Neutrophil (primary cell): ENCODE results near the gene LIFR.
"Not testable (repeated sequence)": the region's sequence is repeated elsewhere in the genome, so short reads cannot be mapped to it uniquely, and the experiment has no call there.

Source experiments
- H3K27ac ChIP-seq: fragments of 200-600 bp; sonication (generic); 2 replicates; pipeline ENCODE4 v1.5.1; 2016; ENCODE audit warnings: mild to moderate bottlenecking, moderate library complexity
- H3K27me3 ChIP-seq: fragments of 200-600 bp; sonication (generic); 2 replicates; pipeline ENCODE4 v1.6.0; 2016; ENCODE audit warnings: mild to moderate bottlenecking
- H3K36me3 ChIP-seq: fragments of 200-600 bp; sonication (generic); 2 replicates; pipeline ENCODE4 v1.5.1; 2017
- H3K4me1 ChIP-seq, 2 experiments: fragments of 200-600 bp in 1 of 2; sonication (generic) in 1 of 2; 1 replicate in 1 of 2; 2 replicates in 1 of 2; pipeline versions ENCODE4 v1.5.1 to v1.6.1; 2013 to 2016; ENCODE audit warnings: low read depth in 1 of 2, low read length in 1 of 2, mild to moderate bottlenecking in 1 of 2, moderate library complexity in 1 of 2; ENCODE audit not compliant: control insufficient read depth in 1 of 2, insufficient read depth in 1 of 2
- H3K4me3 ChIP-seq, 2 experiments: fragments of 200-600 bp in 1 of 2; sonication (generic) in 1 of 2; 1 replicate in 1 of 2; 2 replicates in 1 of 2; pipeline ENCODE4 v1.5.1; 2013 to 2016; ENCODE audit warnings: low read depth in 1 of 2, low read length in 1 of 2, mild to moderate bottlenecking in 1 of 2, moderate library complexity in 1 of 2
- H3K9me3 ChIP-seq: fragments of 200-600 bp; sonication (generic); 2 replicates; pipeline ENCODE4 v1.5.1; 2016
- TF ChIP-seq, protein P1 (sequence below): fragments of 200-600 bp; sonication (generic); IDR thresholded peaks from 2 replicates; pipeline ENCODE4 v1.5.1; 2016; ENCODE audit warnings: antibody characterized with exemption

Gene LIFR

DNA sequence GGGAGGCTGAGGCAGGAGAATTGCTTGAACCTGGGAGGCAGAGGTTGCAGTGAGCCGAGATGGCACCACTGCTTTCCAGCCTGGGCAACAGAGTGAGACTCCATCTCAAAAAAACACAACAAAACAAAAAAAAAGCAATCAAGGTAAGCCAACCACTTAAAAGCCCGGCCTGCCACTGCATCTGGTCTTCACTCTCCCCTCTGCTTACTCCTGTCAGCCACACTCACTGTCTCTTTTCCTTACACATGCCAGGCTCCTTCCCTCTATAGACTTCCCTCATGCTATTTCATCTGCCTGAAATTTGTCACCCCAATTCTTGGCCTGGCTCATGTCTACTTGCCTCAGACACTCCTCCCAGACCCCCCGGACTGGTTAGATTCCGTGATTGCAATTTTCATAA, 17.6 kb upstream of the LIFR start:
- Histone ChIP-seq H3K4me3 (no peak overlapping the region), H3K27me3 (peaks cover 3% of the 10 kb centered on the region), H3K9me3 (no peaks in the 10 kb centered on the region), H3K4me1 (no peaks in the 10 kb centered on the region), H3K36me3 (no peaks in the 10 kb centered on the region), H3K27ac (no peak overlapping the region)
- TF ChIP-seq, protein P1, sequence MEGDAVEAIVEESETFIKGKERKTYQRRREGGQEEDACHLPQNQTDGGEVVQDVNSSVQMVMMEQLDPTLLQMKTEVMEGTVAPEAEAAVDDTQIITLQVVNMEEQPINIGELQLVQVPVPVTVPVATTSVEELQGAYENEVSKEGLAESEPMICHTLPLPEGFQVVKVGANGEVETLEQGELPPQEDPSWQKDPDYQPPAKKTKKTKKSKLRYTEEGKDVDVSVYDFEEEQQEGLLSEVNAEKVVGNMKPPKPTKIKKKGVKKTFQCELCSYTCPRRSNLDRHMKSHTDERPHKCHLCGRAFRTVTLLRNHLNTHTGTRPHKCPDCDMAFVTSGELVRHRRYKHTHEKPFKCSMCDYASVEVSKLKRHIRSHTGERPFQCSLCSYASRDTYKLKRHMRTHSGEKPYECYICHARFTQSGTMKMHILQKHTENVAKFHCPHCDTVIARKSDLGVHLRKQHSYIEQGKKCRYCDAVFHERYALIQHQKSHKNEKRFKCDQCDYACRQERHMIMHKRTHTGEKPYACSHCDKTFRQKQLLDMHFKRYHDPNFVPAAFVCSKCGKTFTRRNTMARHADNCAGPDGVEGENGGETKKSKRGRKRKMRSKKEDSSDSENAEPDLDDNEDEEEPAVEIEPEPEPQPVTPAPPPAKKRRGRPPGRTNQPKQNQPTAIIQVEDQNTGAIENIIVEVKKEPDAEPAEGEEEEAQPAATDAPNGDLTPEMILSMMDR, result no peak

DNA sequence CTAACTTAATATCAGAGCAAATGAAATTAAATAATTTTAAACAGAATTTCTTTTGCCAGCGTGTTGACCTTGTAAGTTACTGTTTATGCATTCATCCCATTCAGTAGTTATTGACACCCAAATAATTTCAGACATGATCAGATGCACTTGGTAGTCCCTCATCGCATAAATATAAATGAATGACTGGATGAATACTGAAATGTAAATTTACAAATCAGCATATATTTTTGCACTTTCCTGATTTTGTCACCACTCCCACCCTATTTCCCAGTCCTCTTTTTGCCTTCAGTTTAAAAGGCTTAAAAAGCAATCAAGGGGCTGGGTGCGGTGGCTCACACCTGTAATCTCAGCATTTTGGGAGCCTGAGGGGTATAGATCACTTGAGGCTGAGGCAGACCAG, 17.1 kb upstream of the LIFR start:
- Histone ChIP-seq H3K9me3 (no peaks in the 10 kb centered on the region), H3K4me1 (no peaks in the 10 kb centered on the region), H3K36me3 (no peaks in the 10 kb centered on the region), H3K4me3 (no peak overlapping the region), H3K27ac (no peak overlapping the region), H3K27me3 (peaks cover 3% of the 10 kb centered on the region)
- TF ChIP-seq, protein P1, result no peak

DNA sequence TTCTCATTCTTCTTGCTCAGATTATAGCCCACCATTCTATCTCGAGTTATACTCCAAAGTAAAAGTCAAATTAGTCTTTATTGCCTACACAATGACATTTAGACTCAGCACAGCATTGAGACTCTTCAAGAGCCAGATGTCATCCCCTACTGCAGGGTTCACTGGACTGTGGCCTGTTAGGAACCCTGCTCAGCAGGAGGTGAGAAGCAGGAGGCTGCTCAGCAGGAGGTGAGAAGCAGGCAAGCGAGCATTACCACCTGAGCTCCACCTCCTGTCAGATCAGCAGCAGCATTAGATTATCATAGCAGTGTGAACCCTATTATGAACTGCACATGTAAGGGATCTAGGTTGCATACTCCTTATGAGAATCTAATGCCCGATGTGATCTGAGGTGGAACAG, 12.7 kb upstream of the LIFR start:
- Histone ChIP-seq H3K27ac (no peak overlapping the region), H3K36me3 (no peaks in the 10 kb centered on the region), H3K9me3 (no peaks in the 10 kb centered on the region), H3K4me3 (no peak overlapping the region), H3K27me3 (no peaks in the 10 kb centered on the region), H3K4me1 (no peaks in the 10 kb centered on the region)
- TF ChIP-seq, protein P1, result no peak

DNA sequence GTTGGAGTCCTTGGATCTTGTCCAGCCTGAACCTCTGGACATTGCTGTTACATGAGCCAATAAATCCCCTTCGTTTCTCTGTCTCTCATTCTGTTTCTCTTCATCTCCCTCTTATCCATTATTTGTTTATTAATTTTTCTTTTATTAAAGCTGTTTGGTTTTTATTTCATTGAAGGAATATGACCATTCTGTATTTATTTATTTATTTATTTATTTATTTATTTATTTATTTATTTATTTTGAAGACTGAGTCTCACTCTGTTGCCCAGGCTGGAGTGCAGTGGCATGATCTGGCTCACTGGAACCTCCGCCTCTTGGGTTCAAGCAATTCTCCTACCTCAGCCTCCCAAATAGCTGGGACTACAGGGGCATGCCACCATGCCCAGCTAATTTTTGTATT, 10.9 kb upstream of the LIFR start:
- H3K27ac ChIP-seq, H3K36me3 ChIP-seq, H3K4me1 ChIP-seq, H3K9me3 ChIP-seq, H3K4me3 ChIP-seq: not testable (repeated sequence)
- peaks cover 10% of the 10 kb centered on the region for H3K27me3 ChIP-seq

DNA sequence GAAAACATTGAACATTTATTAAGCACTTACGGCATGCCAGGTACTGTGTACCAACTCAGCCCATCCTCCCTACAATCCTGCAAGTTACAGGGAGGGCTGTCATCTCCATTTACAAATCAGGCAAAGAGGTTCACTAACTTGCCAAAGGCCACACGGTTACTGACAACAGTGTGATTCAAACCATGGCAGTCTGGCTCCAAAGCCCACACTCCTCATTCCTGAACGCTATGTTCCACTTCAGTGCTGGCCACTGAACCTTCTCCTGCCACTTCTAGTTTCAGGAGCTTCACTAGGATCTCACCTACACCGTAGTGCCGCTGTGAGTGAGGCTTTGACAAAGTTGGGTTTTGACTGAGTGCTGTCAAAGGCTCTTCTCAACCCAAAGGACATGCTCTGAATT, 7.2 kb upstream of the LIFR start:
- no peak overlapping the region for H3K4me3 ChIP-seq
- H3K36me3 ChIP-seq, result no peaks in the 10 kb centered on the region
- no peak overlapping the region for H3K27ac ChIP-seq
- peaks cover 44% of the 10 kb centered on the region for H3K27me3 ChIP-seq
- TF ChIP-seq, protein P1, result no peak
- H3K4me1 ChIP-seq, result no peaks in the 10 kb centered on the region
- no peaks in the 10 kb centered on the region for H3K9me3 ChIP-seq

DNA sequence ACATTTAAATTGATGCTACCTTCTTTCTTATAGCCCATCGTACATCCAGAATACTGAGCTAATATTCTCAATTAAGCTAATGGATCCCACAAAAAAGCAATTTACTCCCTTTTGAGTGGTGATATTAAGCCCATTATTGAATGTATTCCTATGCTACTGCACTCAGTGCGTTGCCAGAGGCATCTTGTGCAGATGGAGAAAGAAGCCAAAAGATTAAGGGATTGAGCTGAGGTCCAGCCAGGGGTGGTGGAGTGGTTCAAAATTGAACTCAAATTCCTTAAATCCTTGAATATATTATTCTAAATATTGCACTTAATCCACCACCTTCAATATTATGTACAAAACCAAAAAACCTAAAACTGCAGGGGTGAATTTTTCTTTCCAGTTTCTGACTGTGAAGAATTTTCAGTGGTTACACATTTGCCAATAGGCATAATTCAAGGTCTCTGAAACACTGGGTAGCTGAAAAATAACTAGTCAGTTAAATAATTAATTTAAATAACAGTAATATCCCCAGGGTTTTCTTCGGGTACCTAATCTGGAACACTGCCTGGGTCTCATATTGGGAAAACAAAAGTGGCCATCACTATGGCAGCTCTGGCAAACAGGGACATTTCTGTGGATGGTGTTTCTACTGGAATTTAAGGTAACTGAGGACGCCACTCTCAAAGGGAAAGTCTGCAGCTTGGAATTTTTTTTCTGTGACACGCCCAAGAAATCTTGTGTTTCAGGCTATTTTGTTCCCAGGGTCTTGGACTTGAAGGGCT, 6.2 kb upstream of the LIFR start:
- Histone ChIP-seq H3K4me1 (no peaks in the 10 kb centered on the region), H3K4me3 (no peak overlapping the region), H3K9me3 (no peaks in the 10 kb centered on the region), H3K36me3 (no peaks in the 10 kb centered on the region), H3K27ac (no peak overlapping the region), H3K27me3 (peaks cover 54% of the 10 kb centered on the region)
- TF ChIP-seq, protein P1, result no peak
